Ureter (tissue), 1 donor: Measurements from ENCODE around the gene SH3BP1. TPM values are rescaled to one million over a fixed set of nuclear protein-coding genes. Genes with fewer than 3 reads are reported as not detected.

Experiments
- total RNA-seq: library from RNA; stranded (reverse); gene quantifications from one replicate; pipeline ENCODE4 v1.2.4, GENCODE V29; 2023
- donor health status: DM: yes; HTN: yes; CAD: no.

The SH3BP1 gene
- total RNA-seq, 1 donor from 2014 or later, result 56.2 TPM

Other genes with a start within 250 kb of the SH3BP1 start
- gene ELFN2, start 212.2 kb upstream of the SH3BP1 start, total RNA-seq, result 0.10 TPM
- gene MFNG, start 153.3 kb upstream of the SH3BP1 start, total RNA-seq, result 20.3 TPM
- 14.9 TPM for gene CARD10, start 120.3 kb upstream of the SH3BP1 start, total RNA-seq
- gene CDC42EP1, start 79.2 kb upstream of the SH3BP1 start, total RNA-seq, result 33.4 TPM
- not detected for gene LGALS2, start 59.6 kb upstream of the SH3BP1 start, total RNA-seq
- gene GGA1, start 30.8 kb upstream of the SH3BP1 start, total RNA-seq, result 68.9 TPM
- 5.2 TPM for gene PDXP, start 19.1 kb downstream of the SH3BP1 start, total RNA-seq
- 396 TPM for gene LGALS1, start 36.0 kb downstream of the SH3BP1 start, total RNA-seq
- gene NOL12, start 46.7 kb downstream of the SH3BP1 start, total RNA-seq, result 36.8 TPM
- gene TRIOBP, start 57.4 kb downstream of the SH3BP1 start, total RNA-seq, result 108 TPM
- 13.4 TPM for gene GCAT, start 168.3 kb downstream of the SH3BP1 start, total RNA-seq
- gene GALR3, start 183.7 kb downstream of the SH3BP1 start, total RNA-seq, result not detected
- gene ANKRD54, start 204.7 kb downstream of the SH3BP1 start, total RNA-seq, result 26.9 TPM
- 544 TPM for gene EIF3L, start 209.8 kb downstream of the SH3BP1 start, total RNA-seq